GM21529 (cell line): ENCODE data around the gene CLMN.
"Not testable (repeated sequence)": the region's sequence is repeated elsewhere in the genome, so short reads cannot be mapped to it uniquely, and the experiment has no call there.

ENCODE experiments used
- ATAC-seq: cut with Tn5 transposase; IDR thresholded peaks from one replicate; pipeline ENCODE4 v1.9.1; 2021; ENCODE audit not compliant: unreplicated experiment

The CLMN gene

DNA sequence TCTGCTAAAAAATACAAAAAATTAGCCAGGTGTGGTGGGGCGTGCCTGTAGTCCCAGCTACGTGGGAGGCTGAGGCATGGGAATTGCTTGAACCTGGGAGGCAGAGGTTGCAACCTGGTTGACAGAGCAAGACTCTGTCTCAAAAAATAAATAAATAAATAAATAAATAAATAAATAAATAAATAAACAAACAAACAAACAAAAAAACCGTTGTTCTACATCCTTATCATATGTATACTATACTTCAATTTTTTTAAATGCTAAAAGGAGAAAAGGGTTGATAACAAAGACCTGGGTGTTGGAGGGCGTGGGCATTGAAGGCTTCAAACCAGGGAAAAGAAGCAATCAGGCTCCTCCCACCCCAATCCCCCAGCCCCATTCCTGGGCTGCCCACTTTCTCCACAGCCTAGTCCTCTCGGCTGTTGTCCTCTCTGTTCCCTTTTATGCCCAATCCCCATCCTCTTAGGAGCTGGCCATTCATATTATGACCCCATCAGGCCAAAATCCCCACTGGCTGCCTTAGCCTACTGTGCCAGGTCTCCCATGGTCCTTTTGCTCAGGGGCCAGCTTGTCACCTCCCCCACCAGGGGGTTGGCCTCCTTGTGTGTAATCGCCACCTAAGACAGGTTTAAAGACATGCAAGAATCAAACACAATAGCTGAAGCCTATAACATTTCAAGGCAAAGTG is 30.2 kb downstream of the CLMN start:
- no peak for ATAC-seq

GRCh38 chr14:95288672-95289322 is 30.9 kb downstream of the CLMN start:
- ATAC-seq: no peak

- no peak for ATAC-seq
Measured at GRCh38 chr14:95287176-95287754, 32.4 kb downstream of the CLMN start.

GRCh38 chr14:95286645-95287044 is 33.1 kb downstream of the CLMN start:
- no peak for ATAC-seq

- no peak for ATAC-seq
Measured at GRCh38 chr14:95285566-95285965, 34.1 kb downstream of the CLMN start.

- ATAC-seq: not testable (repeated sequence)
Measured at GRCh38 chr14:95283802-95284201, 35.9 kb downstream of the CLMN start.

GRCh38 chr14:95282986-95283380 is 36.7 kb downstream of the CLMN start:
- ATAC-seq: not testable (repeated sequence)

- no peak for ATAC-seq
Measured at GRCh38 chr14:95282354-95282985, 37.2 kb downstream of the CLMN start.

DNA sequence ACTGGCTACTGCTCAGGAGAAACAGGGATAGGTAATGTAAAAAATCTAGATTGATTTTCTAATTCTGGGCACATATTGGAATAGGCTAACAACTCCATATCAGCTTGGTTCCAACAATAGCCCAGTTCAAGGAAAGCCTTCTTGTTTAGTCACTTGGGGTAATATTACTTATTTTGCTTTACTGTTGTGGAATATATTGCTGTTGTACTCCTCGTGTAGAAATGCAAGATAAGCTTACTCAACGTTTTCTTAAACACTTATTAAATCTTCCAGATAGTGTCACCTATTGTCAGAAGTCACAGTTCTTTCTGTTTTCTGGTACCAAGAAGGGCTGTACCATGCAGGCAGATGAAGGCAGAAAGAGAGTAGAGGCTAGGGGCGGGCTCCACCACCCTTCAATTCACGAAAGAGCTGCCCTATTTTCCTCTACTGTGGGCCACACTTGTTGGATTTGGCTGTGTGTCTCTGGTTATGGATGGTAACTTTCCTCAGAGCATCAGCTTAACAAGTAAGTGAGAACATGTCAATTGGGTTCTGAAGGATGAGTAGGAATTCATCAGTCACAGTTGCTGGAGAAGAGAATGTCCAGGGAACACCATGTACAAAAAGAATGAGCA is 38.0 kb downstream of the CLMN start:
- no peak for ATAC-seq

DNA sequence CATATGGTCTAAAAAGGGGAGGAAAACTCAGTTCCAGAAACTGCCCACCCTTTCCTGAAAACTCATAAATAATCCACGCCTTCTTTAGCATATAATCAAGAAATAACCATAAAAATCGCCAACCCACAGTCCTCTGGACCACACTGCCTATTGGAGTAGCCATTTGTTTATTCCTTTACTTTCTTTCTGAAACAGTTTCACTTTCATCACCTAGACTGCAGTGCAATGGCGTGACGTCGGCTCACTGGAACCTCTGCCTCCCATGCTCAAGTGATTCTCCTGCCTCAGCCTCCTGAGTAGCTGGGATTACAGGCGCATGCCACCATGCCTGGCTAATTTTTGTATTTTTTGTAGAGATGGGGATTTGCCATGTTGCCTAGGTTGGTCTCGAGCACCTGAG is 44.2 kb downstream of the CLMN start:
- ATAC-seq: no peak

- no peak for ATAC-seq
Measured at GRCh38 chr14:95274874-95275273, 44.8 kb downstream of the CLMN start.

- no peak for ATAC-seq
Measured at GRCh38 chr14:95274279-95274678, 45.4 kb downstream of the CLMN start.

GRCh38 chr14:95273001-95273978 is 46.4 kb downstream of the CLMN start:
- ATAC-seq: no peak

DNA sequence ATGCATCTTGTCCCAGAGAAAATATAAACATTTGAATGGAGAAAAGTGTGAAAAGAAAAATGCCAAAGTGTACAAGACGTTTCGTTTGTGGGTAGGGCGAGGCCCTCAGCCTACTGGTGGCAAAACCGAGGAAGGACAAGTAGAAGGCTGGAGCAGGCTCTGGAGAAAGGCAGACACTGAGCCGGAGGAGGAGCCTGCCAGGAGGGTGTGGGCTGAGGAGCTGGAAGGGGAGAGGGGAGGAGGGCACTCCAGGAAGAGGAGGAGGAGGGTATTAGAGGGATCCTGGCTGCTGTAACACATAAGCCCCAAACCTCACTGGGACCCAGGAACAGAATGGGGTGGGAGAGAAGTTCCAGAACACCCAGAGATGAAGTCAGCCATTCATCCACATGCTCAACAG is 47.7 kb downstream of the CLMN start:
- no peak for ATAC-seq

- ATAC-seq: no peak
Measured at GRCh38 chr14:95270203-95270602, 49.5 kb downstream of the CLMN start.

DNA sequence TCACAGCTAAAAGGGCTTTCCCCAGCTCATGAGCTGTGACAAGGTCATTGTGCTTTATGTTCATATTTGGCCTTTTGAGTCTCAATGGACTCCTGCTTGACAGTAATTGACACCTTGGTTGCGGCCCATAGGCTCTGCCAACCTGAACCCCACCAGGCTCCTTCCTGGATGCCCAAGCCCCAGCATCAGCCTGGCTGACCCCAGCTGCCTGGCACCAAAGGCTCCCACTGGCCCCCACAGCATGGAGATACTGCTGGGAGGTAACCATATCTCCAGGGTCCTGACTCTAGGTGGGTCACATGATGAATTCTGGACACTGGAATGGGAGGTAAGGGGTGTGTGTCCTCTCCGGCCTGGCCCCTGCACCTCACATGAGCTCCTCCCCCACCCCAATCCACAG is 50.2 kb downstream of the CLMN start:
- no peak for ATAC-seq

GRCh38 chr14:95268350-95268749 is 51.4 kb downstream of the CLMN start:
- ATAC-seq: no peak

GRCh38 chr14:95267306-95267705 is 52.4 kb downstream of the CLMN start:
- ATAC-seq: no peak

GRCh38 chr14:95265106-95266094 is 54.3 kb downstream of the CLMN start:
- peak; percentile 95 for ATAC-seq
